GM12872 (cell line): ENCODE measurements around the gene TTLL7.

Source experiments
- TF ChIP-seq, protein P1 (sequence below): IDR thresholded peaks from 3 replicates; pipeline ENCODE4 v1.5.1; 2011; ENCODE audit warnings: low read depth, mild to moderate bottlenecking, low read length, moderate library complexity; ENCODE audit not compliant: insufficient read depth

Gene TTLL7

DNA sequence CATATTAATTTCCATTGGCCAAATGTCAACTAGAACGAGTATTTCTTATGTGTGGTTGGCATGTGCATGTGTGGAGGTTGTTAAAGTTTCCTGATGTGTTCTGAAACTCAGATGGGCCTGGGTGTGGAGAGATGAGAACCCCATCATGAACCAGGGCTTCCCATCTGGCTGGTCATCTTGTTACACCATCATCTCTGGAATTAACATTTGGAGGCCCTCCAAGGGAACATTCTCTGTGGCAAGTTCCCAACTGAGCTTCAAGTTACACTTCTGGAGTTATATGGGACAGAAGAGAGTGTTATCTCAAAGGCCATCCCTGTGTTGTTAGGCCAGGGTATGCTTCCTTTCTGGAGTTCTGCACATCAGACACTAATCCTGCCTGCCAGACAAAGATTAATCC, 183.6 kb downstream of the TTLL7 start:
- TF ChIP-seq, protein P1, sequence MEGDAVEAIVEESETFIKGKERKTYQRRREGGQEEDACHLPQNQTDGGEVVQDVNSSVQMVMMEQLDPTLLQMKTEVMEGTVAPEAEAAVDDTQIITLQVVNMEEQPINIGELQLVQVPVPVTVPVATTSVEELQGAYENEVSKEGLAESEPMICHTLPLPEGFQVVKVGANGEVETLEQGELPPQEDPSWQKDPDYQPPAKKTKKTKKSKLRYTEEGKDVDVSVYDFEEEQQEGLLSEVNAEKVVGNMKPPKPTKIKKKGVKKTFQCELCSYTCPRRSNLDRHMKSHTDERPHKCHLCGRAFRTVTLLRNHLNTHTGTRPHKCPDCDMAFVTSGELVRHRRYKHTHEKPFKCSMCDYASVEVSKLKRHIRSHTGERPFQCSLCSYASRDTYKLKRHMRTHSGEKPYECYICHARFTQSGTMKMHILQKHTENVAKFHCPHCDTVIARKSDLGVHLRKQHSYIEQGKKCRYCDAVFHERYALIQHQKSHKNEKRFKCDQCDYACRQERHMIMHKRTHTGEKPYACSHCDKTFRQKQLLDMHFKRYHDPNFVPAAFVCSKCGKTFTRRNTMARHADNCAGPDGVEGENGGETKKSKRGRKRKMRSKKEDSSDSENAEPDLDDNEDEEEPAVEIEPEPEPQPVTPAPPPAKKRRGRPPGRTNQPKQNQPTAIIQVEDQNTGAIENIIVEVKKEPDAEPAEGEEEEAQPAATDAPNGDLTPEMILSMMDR = no peak
